Measurements from ENCODE around the gene GUCY1A2.

The GUCY1A2 gene

DNA sequence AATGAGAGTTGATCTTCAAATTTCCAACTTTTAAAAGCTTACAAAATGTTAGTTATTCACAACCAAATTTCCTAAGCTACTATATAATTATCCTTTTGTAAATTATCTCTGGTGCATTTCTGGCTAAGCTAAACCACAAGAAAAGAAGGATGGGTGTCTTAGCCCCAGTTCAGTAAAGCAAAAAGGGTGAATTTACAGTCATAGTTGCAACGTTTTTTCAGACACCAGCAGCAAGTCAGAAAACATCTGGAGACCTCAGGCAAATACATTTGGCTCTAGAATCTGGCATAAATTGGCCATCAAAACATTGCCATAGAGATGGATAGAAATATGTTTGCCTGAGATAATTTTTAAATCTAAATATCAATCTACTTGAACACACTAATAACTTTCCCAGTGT is 257.0 kb downstream of the GUCY1A2 start:
- DNase-seq, result no peak

DNA sequence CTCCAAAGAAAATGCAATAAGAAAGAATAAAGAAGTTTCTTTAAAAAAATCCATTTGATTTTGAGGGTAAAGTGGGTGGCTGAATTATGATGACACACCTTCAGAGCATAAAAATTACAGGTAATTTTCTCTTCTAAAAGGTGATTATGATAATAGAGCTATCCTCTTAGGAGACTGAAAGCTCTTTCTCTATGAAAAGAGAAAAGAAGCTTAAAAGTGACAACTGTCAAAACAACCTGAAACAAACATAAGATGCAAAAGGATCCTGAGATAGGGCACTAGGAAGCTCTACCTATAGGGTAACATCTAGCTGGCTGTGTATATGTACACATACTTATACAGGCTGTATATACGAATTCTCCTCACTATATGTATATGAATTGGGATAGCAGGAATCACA is 270.2 kb downstream of the GUCY1A2 start:
- TF ChIP-seq POLR2A (IDR thresholded peaks at IDR 0.05; ENCODE audit: low read length) (no peak), GATA1 (IDR thresholded peaks at IDR 0.05; ENCODE audit: low read depth, low read length) (no peak)
- no peak for DNase-seq

More for the DNA sequence above, 257.0 kb downstream of the GUCY1A2 start:
- TF ChIP-seq GATA1 (IDR thresholded peaks at IDR 0.05; ENCODE audit: low read depth, low read length) (no peak), POLR2A (IDR thresholded peaks at IDR 0.05; ENCODE audit: low read length) (no peak)

DNA sequence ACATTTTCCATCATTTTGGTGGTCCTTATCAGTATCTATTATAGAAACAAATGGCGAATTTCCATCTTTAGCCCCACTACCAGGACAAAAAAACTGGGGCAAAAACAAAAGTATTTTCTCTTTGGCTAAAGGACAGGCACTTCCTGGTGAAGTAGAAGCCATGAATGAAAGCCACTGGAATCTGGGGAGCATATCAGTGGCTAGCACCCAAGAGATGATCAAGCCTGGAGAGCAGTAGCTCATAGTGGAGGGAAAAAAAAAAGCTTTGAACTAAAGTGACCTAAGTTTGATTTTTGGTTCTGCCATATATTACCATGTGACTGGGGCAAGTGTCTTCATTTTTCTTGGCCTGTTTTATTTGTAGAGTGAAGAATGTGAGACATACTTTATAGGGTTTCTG is 272.3 kb downstream of the GUCY1A2 start:
- no peak for DNase-seq
- TF ChIP-seq GATA1 (IDR thresholded peaks at IDR 0.05; ENCODE audit: low read depth, low read length), result no peak
- no peak for TF ChIP-seq POLR2A (IDR thresholded peaks at IDR 0.05; ENCODE audit: low read length)

DNA sequence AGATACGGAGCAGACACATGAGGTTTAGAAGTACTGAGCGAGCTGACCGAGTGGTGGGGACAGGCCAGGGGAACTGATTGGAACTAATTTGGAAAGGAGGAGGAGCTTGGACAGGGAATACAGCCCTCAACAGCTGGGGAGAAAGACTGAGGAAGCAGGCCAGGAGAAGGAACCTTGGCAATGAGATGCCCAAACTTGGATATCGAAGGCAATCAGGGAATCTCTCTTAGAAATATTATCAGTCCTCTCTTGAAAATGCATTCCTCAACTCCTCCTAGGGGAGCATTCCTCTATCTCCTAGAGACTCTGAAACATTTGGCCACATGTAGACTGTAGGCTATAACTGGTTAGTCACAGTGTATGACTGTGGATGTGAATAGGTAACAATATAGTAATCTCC is 284.6 kb downstream of the GUCY1A2 start:
- TF ChIP-seq POLR2A (IDR thresholded peaks at IDR 0.05; ENCODE audit: low read length) (no peak), GATA1 (IDR thresholded peaks at IDR 0.05; ENCODE audit: low read depth, low read length) (no peak)
- no peak for DNase-seq

DNA sequence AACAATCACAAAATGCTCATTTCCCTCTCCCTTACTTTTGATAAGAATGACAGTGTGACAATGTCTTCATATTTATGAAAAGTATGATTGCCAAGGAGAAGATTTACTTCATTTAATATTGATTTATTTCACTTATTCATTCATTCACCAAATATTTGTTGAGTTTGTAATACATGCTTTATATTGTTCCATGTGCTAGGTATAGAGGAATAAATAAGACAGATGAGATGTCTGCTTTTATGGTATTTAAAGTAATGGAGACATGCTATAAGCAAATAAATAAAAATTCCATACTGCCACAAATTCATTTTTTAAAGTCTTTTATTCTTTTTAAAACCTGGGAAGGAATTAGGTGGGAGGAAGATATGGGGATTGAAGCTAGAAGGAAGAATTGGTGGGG is 289.4 kb downstream of the GUCY1A2 start:
- DNase-seq, result no peak
- TF ChIP-seq POLR2A (IDR thresholded peaks at IDR 0.05; ENCODE audit: low read length) (no peak), GATA1 (IDR thresholded peaks at IDR 0.05; ENCODE audit: low read depth, low read length) (no peak)

DNA sequence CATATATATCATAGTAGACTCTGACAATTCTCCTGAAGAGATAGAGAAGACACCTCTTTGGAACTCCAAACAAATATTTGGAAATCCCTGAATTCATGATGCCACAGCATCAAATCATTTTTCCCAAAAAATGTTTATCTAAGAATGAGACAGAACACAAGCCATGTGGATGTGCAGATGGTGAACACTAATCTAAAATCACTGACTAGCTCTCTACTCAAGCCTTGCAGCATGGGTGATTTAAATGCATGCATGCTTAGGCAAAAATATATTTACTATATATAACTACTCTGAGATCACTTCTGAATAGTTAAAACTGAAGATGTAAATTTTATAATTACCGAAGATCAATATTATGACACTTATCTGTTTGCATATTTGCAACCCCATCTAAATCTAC is 289.9 kb downstream of the GUCY1A2 start:
- TF ChIP-seq POLR2A (IDR thresholded peaks at IDR 0.05; ENCODE audit: low read length) (no peak), GATA1 (IDR thresholded peaks at IDR 0.05; ENCODE audit: low read depth, low read length) (no peak)
- no peak for DNase-seq

DNA sequence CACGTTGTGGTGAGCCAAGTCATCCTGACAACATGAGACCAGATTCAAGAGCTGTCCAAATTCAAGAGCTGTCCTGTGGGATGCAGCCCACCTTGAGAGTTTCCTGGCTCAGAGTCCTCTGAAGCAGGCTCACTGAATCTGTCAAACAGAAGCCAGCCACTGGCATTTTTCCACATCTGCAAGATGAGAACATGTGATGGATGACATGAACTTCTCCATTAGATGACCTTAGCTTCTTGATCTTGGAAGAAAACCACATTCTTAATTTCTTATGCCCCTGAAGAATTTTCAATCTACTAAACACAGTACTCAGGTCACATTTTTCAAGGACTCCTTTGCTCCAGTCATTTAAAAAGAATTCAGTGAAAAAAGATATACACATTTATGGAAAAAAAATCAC is 291.0 kb downstream of the GUCY1A2 start:
- no peak for DNase-seq

DNA sequence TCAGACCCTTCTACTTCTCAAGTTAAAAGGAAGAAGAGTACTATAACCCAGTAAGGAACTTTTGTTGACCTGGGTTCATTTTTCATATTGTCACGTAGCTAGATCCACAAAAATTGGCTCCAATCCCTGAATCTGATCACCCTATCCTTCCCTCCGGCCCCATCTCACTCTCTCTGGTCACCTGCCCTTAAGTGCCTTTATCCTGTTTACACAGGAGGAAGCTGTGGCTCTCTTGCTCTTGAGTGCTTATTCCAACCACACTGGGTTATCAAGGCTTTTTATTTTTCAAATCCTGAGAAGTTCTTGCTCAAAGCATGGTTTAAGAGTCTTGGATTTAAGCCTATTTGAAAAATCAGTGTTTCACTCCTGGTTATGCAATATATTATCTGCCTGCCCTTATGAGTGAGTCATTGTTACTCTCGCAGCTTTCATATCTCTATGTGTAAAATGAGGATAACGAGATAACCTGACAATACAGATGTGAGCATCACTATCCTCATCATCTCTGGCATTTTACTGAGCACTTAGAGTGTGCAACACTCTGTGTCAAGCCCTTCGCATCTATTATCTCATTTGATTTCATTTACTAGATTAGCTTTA is 293.9 kb downstream of the GUCY1A2 start:
- no peak for DNase-seq
- TF ChIP-seq GATA1 (IDR thresholded peaks at IDR 0.05; ENCODE audit: low read depth, low read length) (no peak), POLR2A (IDR thresholded peaks at IDR 0.05; ENCODE audit: low read length) (no peak)

More for the DNA sequence above, 291.0 kb downstream of the GUCY1A2 start:
- TF ChIP-seq GATA1 (IDR thresholded peaks at IDR 0.05; ENCODE audit: low read depth, low read length) (no peak), POLR2A (IDR thresholded peaks at IDR 0.05; ENCODE audit: low read length) (no peak)

DNA sequence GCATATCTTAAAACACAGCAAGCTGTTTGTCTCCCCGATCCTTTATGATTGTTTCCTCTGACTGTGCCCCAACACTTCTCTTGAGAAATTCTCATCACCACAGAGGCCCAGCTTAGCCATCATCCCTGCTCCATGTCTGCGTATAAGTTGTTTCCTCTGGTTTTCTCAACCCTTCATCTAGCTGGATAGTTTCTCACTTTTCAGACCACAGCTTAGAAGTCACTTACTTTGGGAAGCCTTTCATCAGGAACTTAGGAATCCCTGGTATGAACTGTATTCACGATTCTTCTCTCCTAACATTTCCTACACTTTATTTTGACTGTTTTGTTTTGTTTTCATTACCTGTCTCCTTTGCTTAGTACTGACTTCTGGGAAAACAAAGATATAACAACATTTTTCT is 295.2 kb downstream of the GUCY1A2 start:
- DNase-seq, result no peak
- no peak for TF ChIP-seq POLR2A (IDR thresholded peaks at IDR 0.05; ENCODE audit: low read length)

DNA sequence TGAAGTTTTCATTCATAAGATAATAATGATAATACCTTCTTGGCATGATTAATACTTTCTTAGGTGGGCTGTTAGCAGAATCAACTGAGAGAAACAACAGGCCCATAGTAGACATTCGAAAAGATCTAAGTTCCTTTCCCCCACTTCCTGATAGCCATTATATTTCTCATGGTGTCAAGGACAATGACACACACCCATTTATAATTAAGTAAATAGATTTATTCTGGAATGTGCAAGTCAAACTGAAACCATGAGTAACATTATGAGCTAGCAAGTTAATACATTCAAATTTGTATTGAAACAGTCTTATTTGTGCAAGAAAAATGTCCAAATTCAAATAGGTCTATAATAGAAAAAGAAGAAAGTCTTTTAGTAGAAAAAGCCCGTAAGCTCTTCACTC is 301.1 kb downstream of the GUCY1A2 start:
- DNase-seq, result no peak
- TF ChIP-seq POLR2A (IDR thresholded peaks at IDR 0.05; ENCODE audit: low read length), result no peak
- TF ChIP-seq GATA1 (IDR thresholded peaks at IDR 0.05; ENCODE audit: low read depth, low read length), result no peak

DNA sequence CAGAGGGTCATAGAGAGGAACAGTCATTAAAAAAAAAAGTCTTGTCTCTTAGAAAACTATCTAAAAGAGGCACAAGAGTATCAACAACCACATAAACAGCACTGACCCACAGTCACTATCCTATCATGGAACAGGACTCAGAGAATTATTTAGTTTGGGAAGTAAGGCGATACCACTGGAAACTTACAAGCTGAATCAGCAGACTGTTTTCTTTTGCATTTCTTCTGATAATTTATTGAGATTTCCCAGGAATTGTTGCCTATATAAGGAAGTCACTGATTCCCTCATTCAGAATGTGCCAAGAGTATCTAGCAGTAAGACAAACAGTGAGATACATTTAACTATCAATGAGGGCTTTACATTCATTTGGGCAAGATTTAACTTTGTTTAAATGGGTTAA is 304.1 kb downstream of the GUCY1A2 start:
- TF ChIP-seq POLR2A (IDR thresholded peaks at IDR 0.05; ENCODE audit: low read length) (no peak), GATA1 (IDR thresholded peaks at IDR 0.05; ENCODE audit: low read depth, low read length) (no peak)
- DNase-seq, result no peak

DNA sequence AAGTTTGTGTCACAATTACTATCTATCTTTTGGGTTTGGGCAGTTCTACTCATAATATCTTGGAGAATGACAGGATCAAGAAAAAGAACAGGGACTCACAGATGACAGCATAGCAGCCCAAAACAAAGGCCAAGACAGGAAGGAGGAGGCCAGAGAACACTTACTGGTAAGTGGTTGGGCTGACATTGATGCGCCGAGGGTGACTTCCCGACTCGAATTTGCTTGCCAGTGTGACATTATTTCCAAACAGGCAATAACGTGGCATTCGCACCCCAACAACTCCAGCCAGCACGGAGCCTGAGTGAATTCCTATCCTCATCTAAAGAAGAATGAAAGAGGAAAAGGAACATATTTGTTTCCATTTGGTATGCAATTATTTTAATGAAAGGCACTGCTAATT is 309.9 kb downstream of the GUCY1A2 start:
- TF ChIP-seq GATA1 (IDR thresholded peaks at IDR 0.05; ENCODE audit: low read depth, low read length) (no peak), POLR2A (IDR thresholded peaks at IDR 0.05; ENCODE audit: low read length) (no peak)
- DNase-seq, result no peak

DNA sequence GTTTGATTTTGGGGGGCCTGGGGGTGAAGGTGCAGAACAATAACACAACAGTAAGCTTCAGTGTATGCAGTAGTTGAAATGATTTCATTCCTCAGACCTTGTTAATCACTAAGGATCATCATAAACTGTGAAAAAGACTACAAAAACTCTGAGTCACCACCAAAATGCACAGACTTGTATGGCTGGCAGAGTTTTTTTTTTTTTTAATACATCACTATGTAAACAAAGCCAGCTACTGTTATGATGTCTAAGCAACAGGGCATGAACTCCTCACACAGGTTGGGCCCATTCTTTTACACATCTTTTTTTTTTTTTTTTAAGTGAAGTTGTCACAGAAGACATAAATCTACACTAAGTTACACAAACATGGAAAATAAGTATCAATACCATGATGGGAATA is 311.9 kb downstream of the GUCY1A2 start:
- TF ChIP-seq POLR2A (IDR thresholded peaks at IDR 0.05; ENCODE audit: low read length) (no peak), GATA1 (IDR thresholded peaks at IDR 0.05; ENCODE audit: low read depth, low read length) (no peak)
- no peak for DNase-seq

DNA sequence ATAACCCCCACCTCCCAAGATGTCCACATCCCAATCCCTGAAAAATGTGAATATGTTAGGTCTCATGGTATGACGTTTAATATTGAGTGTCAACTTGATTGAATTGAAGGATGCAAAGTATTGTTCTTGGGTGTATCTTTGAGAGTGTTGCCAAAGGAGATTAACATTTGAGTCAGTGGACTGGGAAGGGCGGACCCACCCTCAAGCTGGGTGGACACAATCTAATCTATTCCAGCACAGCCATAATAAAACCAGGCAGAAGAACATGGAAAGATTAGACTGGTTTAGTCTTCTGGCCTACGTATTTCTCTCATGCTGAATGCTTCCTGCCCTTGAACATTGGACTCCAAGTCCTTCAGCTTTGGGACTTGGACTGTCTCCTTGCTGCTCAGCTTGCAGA is 315.5 kb downstream of the GUCY1A2 start:
- DNase-seq, result no peak
- TF ChIP-seq GATA1 (IDR thresholded peaks at IDR 0.05; ENCODE audit: low read depth, low read length) (no peak), POLR2A (IDR thresholded peaks at IDR 0.05; ENCODE audit: low read length) (no peak)

DNA sequence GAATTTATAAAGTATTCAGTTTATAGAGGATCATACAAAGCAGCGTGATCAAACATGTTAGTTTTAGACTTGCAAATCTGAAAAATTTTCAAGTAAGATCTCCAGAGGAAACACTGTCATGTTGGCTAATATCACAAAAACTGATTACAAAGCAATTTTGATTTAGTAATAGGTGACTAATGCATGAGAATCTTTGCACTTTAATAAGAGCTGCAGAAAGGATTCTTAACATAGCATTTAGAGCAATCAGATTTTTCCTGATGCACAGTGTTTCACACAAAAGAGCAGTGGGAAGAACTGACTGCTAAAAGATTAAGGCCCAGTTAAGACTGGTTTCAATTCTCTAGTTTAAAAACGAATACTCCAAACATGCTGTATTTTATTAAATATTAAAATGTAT is 321.2 kb downstream of the GUCY1A2 start:
- DNase-seq, result no peak
- TF ChIP-seq POLR2A (IDR thresholded peaks at IDR 0.05; ENCODE audit: low read length), result no peak
- no peak for TF ChIP-seq GATA1 (IDR thresholded peaks at IDR 0.05; ENCODE audit: low read depth, low read length)

DNA sequence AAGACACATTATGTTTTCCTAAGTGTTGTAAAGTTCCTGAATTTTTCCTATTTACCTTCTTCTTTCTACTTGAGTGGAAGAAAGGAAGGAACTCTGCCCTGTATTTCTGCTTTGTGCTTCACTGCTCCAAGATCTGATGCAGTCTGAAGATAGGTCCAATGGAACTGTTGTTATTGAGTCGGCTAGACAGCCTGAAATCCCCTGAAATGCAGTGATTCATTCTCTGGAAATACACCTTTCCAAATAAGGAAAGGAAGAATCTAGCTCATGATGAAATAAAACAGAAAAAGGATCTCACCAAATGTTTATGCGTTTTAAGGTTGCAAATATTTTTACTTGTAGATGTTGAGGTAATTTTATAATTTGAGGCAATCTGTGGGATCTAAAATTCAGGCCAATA is 322.8 kb downstream of the GUCY1A2 start:
- DNase-seq, result no peak
- TF ChIP-seq GATA1 (IDR thresholded peaks at IDR 0.05; ENCODE audit: low read depth, low read length) (no peak), POLR2A (IDR thresholded peaks at IDR 0.05; ENCODE audit: low read length) (no peak)

Measured in erythroblast (primary cell).